IPS-18c (cell line): ENCODE data around the gene LILRA6.
A peak's percentile ranks its signal among the peaks of the same experiment; 100 is the strongest.
"Not testable (repeated sequence)": the region's sequence is repeated elsewhere in the genome, so short reads cannot be mapped to it uniquely, and the experiment has no call there.

ENCODE experiments used
- H3K4me3 ChIP-seq: 2 replicates; pipeline ENCODE4 v1.7.0; 2013; ENCODE audit warnings: low read depth, mild to moderate bottlenecking, low read length, moderate library complexity; ENCODE audit not compliant: insufficient read depth
- H3K9me3 ChIP-seq: one replicate; pipeline ENCODE4 v1.6.1; 2013; ENCODE audit warnings: mild to moderate bottlenecking, low read length, moderate library complexity; ENCODE audit not compliant: control insufficient read depth, insufficient read depth

LILRA6 gene

GRCh38 chr19:54203151-54203611 is 39.4 kb downstream of the LILRA6 start:
- no peaks in the 10 kb centered on the region for H3K9me3 ChIP-seq
- no peak overlapping the region for H3K4me3 ChIP-seq

- peak overlapping the region; percentile 95 for H3K4me3 ChIP-seq
- H3K9me3 ChIP-seq: no peaks in the 10 kb centered on the region
Observed at GRCh38 chr19:54201980-54202379, 40.6 kb downstream of the LILRA6 start.

DNA sequence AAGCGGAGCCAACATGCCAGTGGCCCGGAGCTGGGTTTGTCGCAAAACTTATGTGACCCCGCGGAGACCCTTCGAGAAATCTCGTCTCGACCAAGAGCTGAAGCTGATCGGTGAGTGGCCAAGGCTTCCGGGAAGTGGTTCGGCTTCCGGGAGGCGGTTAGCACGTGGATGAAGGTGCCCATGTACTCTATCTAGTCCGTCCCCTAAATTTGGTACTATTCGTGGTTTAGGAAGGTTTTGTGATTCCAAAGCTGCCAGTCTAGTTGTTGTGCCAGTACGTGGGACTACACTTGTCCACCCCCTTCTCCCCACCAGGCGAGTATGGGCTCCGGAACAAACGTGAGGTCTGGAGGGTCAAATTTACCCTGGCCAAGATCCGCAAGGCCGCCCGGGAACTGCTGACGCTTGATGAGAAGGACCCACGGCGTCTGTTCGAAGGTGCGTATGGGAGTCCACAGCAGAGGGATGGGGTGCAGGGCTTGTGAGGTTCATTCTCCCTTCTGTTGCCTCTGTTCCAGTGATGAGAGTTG is 41.4 kb downstream of the LILRA6 start:
- Histone ChIP-seq H3K4me3 (peak overlapping the region; percentile 95), H3K9me3 (no peaks in the 10 kb centered on the region)

DNA sequence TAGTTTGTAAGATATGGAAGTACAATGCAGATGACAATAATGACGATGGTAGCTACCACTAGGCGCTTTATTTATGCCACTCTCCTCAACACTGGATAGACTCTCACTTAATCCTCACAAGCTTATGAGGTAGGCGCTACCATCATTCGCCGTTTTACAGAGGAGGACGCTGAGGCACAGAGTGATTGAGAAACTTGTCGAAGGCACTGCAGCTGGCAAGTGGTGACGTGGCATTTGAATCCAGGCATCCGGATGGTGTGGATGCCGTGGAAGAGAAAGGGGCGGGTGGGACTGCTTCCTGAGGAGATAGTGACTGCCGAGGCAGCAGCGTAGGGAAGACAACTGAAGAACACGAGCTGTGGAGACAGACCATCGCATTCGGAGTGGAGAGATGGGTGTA is 43.2 kb downstream of the LILRA6 start:
- Histone ChIP-seq H3K4me3 (no peak overlapping the region), H3K9me3 (no peaks in the 10 kb centered on the region)

GRCh38 chr19:54197121-54197520 is 45.5 kb downstream of the LILRA6 start:
- Histone ChIP-seq H3K9me3 (no peaks in the 10 kb centered on the region), H3K4me3 (no peak overlapping the region)

DNA sequence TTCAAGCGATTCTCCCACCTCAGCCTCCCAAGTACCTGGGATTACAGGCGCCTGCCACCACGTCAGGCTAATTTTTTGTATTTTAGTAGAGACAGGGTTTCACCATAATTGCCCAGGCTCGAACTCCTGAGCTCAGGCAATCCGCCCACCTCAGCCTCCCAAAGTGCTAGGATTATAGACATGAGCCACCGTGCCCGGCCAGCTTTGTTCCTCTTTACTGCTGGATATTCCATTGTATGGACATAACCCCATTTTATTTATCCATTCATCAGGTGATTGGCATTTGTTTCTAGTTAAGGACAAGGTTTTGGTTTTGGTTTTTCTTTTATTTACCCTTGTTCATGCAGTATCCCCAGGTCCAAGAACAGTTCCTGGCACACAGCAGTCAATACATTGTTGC is 46.1 kb downstream of the LILRA6 start:
- no peaks in the 10 kb centered on the region for H3K9me3 ChIP-seq
- no peak overlapping the region for H3K4me3 ChIP-seq

DNA sequence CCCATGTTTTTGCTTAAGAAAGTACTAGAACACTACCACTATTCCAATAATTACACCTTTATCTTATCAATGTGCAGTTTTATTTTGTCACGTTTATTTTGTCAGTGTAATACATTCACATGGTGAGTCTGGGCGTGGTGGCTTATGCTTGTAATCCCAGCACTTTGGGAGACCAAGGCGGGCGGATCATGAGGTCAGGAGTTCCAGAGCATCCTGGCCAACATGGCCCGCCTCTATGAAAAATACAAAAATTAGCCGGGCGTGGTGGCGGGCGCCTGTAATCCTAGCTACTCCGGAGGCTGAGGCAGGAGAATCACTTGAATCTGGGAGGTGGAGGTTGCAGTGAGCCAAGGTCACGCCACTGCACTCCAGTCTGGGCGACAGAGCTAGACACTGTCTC is 48.1 kb downstream of the LILRA6 start:
- not testable (repeated sequence) for H3K9me3 ChIP-seq, H3K4me3 ChIP-seq

- no peak overlapping the region for H3K4me3 ChIP-seq
Observed at GRCh38 chr19:54193011-54193410, 49.6 kb downstream of the LILRA6 start.

GRCh38 chr19:54191811-54192453 is 50.7 kb downstream of the LILRA6 start:
- Histone ChIP-seq H3K9me3 (peaks cover 4% of the 10 kb centered on the region), H3K4me3 (peak overlapping the region; percentile 97)

More at GRCh38 chr19:54193011-54193410, 49.6 kb downstream of the LILRA6 start:
- peaks cover 3% of the 10 kb centered on the region for H3K9me3 ChIP-seq

- Histone ChIP-seq H3K4me3 (peak within 1 kb of the TSS; percentile 97), H3K9me3 (peaks cover 5% of the 10 kb centered on the region)
Observed at GRCh38 chr19:54191011-54191810, 51.4 kb downstream of the LILRA6 start, which contains the start of gene TSEN34. TSEN34 (plus strand) TSS chr19:54191308; CDS start chr19:54191365, 57 bp downstream.

DNA sequence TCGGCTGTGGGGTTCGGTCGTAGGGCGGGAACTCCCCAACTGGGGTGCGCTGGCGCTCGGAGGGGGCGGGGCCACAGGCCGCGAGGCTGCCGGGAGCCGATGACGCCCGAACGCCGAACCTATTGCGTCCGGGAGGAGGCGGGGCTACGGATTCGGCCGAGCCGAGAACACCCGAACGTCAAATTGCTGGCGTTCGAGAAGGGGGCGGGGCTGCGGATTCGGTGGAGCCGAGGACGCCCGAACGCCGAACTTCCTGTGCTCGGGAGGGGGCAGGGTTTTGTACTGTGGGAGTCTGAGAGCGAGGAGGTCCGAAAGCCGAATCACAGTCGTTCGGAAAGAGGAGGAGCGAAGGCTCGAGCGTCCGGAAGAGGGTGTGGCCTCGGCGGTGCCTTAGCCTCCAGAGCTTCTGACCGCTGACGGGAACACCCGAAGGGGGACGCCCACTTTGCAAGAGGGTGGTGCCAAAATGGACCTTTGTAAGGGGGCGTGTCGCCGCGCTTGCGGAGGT is 52.0 kb downstream of the LILRA6 start:
- H3K9me3 ChIP-seq: peaks cover 5% of the 10 kb centered on the region
- H3K4me3 ChIP-seq: peak overlapping the region; percentile 97

DNA sequence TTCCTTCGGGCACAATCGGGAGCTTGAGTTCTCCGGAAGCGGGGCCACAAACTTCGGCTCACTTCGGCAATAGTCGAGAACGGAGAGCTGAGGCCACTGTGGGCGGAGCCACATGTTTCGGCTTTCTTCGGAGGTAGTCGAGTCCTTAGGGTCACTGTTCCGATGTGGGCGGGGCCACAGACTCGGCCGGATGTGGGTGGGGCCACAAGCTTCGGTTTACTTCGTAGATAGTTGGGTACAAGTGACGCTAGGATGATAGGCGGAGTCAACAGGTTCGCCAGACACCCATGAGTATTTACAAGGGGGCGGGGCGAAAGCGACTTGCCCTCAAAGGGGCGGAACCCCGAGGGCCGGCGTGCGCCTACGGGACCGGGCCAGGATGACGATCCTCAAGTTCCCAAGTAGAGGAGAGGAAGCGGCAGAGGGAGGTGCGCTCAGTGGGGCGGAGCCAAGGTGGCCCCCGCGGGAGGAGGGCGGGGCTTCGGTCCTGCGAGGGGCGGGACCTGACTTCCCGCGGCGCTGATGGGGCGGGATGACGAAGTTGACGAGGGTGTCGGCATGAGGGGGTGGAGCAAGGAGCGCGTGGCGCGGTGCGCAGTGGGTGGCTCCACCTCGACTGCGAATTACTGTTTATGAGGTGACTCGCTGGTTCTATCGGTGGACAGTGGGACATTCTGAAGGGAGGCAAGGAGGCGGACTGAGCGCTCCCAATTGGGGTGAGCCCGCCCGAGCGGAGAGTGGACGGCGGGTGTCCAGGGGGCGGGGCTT is 52.7 kb downstream of the LILRA6 start:
- peaks cover 5% of the 10 kb centered on the region for H3K9me3 ChIP-seq

DNA sequence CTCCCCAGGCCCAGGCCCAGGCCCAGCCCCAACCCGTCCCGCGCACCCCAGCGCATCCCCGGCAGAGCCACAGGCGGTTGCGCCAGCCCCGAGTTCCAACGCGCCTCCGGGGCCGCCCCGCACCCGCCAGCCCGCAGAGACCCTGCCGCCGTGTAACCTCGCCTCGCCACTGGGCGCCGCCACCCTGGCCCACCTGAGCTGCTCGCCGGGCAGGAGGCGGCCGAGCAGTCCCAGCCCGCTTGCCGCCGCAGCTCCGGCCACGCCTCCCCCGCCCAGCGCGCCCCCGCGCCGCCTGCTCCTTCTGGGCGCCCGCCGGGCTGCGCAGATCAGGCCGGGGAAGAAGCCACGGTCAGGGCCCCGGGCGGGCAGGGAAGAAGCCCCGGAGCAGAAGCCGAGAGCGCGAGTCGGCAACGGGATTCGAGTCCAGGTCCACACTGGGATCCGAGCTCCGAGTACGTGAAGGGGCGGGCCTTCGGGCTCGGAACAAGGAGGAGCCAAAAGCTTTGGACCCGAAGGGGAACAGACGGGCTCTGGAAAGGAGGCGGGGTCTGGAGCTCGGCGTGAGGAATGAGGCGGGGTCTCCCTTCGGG is 53.4 kb downstream of the LILRA6 start, which contains the start of gene MBOAT7:
TSS of gene MBOAT7 (minus strand) at position 436 of the 590 bp plus-strand sequence. CDS start 1,072 bp downstream, outside the sequence.
- peak within 1 kb of the TSS; percentile 97 for H3K4me3 ChIP-seq
- H3K9me3 ChIP-seq: peaks cover 5% of the 10 kb centered on the region

More for the DNA sequence above, 52.7 kb downstream of the LILRA6 start:
- H3K4me3 ChIP-seq: peak overlapping the region; percentile 97

- peaks cover 5% of the 10 kb centered on the region for H3K9me3 ChIP-seq
- H3K4me3 ChIP-seq: peak overlapping the region; percentile 82
Observed at GRCh38 chr19:54188215-54188871, 54.2 kb downstream of the LILRA6 start.

DNA sequence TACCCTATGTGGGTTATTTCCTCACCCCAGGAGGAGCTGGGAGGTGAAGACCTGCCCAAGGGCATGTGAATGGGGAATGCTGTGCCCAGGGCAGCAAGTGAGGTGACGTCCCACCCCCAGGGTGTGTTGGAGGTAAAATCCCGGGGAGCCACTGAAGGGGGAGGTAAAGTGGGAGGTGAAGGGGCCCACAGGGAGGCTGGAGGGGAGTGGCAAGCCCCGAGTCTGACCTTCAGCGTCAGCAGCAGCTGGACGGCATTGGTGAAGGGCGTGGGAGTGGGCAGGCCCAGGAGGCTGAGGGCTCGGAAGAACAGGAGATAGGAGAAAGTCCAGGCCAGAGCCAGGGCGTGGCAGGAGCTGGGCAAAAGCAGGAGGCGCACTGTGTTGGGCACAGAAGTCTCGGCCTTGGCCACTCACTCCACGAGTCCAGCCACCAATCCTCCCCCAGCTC is 55.6 kb downstream of the LILRA6 start:
- no peak overlapping the region for H3K4me3 ChIP-seq
- H3K9me3 ChIP-seq: peaks cover 5% of the 10 kb centered on the region
